CD8-positive, alpha-beta memory T cell (primary cell): Measurements from ENCODE around the gene KRTAP29-1. TPM values are rescaled to one million over a fixed set of nuclear protein-coding genes. Genes with fewer than 3 reads are reported as not detected.

Experiments
- CTCF ChIA-PET: fragments of 350-600 bp; sonication (Branson Sonifier 250); formaldehyde crosslinking; loops from one replicate; lab custom pipeline; 2021; ENCODE audit warnings: antibody characterized with exemption; lab: Charles Lee
- POLR2A ChIA-PET: fragments of 350-600 bp; sonication (Branson Sonifier 250); formaldehyde crosslinking; loops from one replicate; lab custom pipeline; 2021; ENCODE audit warnings: antibody characterized with exemption; lab: Charles Lee
- DNase-seq, 5 donors: peaks; one replicate each; pipeline versions ENCODE4 v3.0.0 to v3.0.0-alpha.2; 2020 to 2022; ENCODE audit warnings: mixed read lengths in 1 of 5
- H3K27ac ChIP-seq: one replicate; pipeline ENCODE4 v1.7.0; 2013; ENCODE audit warnings: low read depth, mild to moderate bottlenecking, low read length, moderate library complexity
- H3K27me3 ChIP-seq: 2 replicates; pipeline ENCODE4 v1.7.0; 2013; ENCODE audit warnings: low read length, mild to moderate bottlenecking; ENCODE audit not compliant: insufficient read depth, poor library complexity, severe bottlenecking
- H3K36me3 ChIP-seq: 2 replicates; pipeline ENCODE4 v1.7.0; 2013; ENCODE audit warnings: mild to moderate bottlenecking, low read length, moderate library complexity; ENCODE audit not compliant: insufficient read depth
- H3K4me1 ChIP-seq: 2 replicates; pipeline ENCODE4 v1.7.0; 2013; ENCODE audit warnings: mild to moderate bottlenecking, low read length, moderate library complexity; ENCODE audit not compliant: insufficient read depth
- H3K4me3 ChIP-seq: 2 replicates; pipeline ENCODE4 v1.7.0; 2013; ENCODE audit warnings: mild to moderate bottlenecking, low read length
- H3K9me3 ChIP-seq: 2 replicates; pipeline ENCODE4 v1.7.0; 2013; ENCODE audit warnings: mild to moderate bottlenecking, low read length
- H3K27ac Mint-ChIP-seq, 8 donors: one replicate each; pipeline ENCODE4 v1.8.0; 2020 to 2021; ENCODE audit warnings: mixed read lengths in 8 of 8, mild to moderate bottlenecking in 6 of 8, inconsistent platforms in 3 of 8, moderate library complexity in 3 of 8
- H3K27me3 Mint-ChIP-seq, 2 donors: one replicate each; pipeline ENCODE4 v1.8.0; 2020 to 2021; ENCODE audit warnings: mixed read lengths in 2 of 2, mild to moderate bottlenecking in 1 of 2, moderate library complexity in 1 of 2
- H3K36me3 Mint-ChIP-seq, 3 donors: one replicate each; pipeline ENCODE4 v1.8.0; 2020 to 2021; ENCODE audit warnings: mixed read lengths in 3 of 3, inconsistent platforms in 1 of 3, mild to moderate bottlenecking in 1 of 3
- H3K4me1 Mint-ChIP-seq, 3 donors: one replicate each; pipeline ENCODE4 v1.8.0; 2020 to 2021; ENCODE audit warnings: mixed read lengths in 3 of 3, inconsistent platforms in 1 of 3, mild to moderate bottlenecking in 1 of 3
- H3K4me3 Mint-ChIP-seq, 7 donors: one replicate each; pipeline ENCODE4 v1.8.0; 2020 to 2021; ENCODE audit warnings: mixed read lengths in 7 of 7, mild to moderate bottlenecking in 6 of 7, moderate library complexity in 4 of 7, inconsistent platforms in 2 of 7
- H3K9me3 Mint-ChIP-seq, 5 donors: one replicate each; pipeline ENCODE4 v1.8.0; 2020 to 2022; ENCODE audit warnings: mixed read lengths in 5 of 5, mild to moderate bottlenecking in 3 of 5, moderate library complexity in 2 of 5, inconsistent platforms in 1 of 5
- polyA plus RNA-seq: library from polyadenylated mRNA; unstranded; fragments of 300-500 nt; fragmentation: Illumina TruSeq; gene quantifications from one replicate; pipeline ENCODE4 v1.2.3, GENCODE V29; 2021
- total RNA-seq, 2 experiments: library from RNA; stranded (reverse); gene quantifications; one replicate each; pipeline ENCODE4 v1.2.3, GENCODE V29; 2021

KRTAP29-1 gene
- total and polyA plus RNA-seq, 3 experiments from 2014 or later: 0.22 TPM; not detected in 2

DNA sequence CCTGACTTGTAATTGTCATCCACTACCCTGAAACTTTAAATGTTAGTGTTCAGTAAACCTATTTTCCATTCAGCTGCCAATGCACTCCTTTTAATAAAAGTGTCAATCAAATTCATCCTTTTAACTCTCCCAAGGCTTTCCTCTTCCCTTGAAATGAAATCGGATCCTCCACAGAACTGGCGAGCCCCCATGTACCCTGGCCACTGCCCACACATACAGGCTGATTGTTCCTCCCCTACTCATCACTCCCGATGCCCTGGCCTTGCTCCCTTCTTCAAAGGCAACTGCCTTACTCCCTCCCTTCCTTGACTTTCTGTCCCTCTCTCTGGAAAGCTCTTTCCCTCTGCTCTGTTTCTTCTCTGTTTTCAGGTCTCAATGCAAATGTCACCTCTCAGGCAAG, 40.4 kb upstream of the KRTAP29-1 start:
- Mint-ChIP-seq H3K36me3 (peaks cover 3 to 24% (median 5%) of the 10 kb centered on the region in 3 donors), H3K27ac (peak overlapping the region; percentile 21 to 98 (median 68)), H3K4me1 (peaks cover 56 to 71% (median 58%) of the 10 kb centered on the region in 3 donors), H3K4me3 (peak overlapping the region in 1 of 7 donors; percentile 34), H3K27me3 (no peaks in the 10 kb centered on the region), H3K9me3 (peaks cover 10 to 24% (median 16%) of the 10 kb centered on the region in 5 donors)
- ChIA-PET CTCF (interaction anchor here (0.7 to 1.8 kb wide), 3 partner anchors 21 to 320 kb away, joined by 3 to 7 read pairs (median 5); no protein-coding TSS in a partner anchor), POLR2A (no interaction called here)
- H3K36me3 ChIP-seq: no peaks in the 10 kb centered on the region
- H3K9me3 ChIP-seq: peaks cover 4% of the 10 kb centered on the region
- H3K27me3 ChIP-seq: no peaks in the 10 kb centered on the region
- H3K4me3 ChIP-seq: no peak overlapping the region
- H3K27ac ChIP-seq: no peak overlapping the region
- H3K4me1 ChIP-seq: peaks cover 47% of the 10 kb centered on the region
- no peak for DNase-seq

DNA sequence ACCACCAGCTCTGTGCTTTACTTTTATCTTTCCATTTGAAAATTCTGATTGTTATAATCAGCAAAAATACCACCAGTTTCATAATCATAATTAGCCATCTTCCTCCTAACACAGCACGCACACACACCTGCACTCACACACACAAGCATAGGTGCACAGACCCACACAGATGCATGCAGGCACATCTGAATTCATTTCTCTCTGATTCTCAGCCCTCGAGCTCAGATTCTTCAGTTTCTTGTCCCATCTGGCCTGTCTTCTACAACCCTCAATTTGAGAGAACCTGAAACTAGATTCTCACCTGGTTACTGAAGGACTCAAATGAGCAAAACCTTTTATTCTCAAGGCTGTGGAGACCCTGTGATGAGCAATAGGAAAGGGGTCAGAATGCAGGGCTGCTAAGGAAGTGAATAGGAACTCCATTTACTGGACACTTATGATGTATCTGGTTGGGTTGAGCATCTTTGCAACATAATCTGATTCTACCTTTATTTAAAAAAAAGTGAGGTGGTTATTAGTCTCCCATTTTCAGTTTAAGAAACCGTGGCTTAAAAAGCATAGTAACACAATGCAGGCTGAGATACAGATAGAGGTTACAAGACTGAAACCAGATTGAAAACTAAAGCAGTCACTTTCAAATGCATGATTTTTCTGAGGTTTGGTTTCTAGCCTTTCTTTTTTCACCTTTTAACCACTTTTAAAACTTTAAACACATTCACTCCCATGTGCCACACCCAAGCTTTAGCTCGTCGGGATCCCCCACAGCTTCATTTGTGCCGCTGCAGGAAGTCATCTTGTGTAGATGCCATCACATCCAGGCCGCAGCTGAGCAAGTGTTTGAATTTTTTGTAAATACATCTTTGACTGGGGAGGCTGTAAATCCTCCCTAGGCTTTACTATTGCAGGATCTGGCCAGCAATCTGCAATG, 38.5 kb upstream of the KRTAP29-1 start:
- Mint-ChIP-seq H3K4me1 (peaks cover 67 to 81% (median 73%) of the 10 kb centered on the region in 3 donors), H3K36me3 (peaks cover 3 to 24% (median 5%) of the 10 kb centered on the region in 3 donors), H3K27me3 (no peaks in the 10 kb centered on the region), H3K4me3 (peak overlapping the region; percentile 37 to 87 (median 75)), H3K27ac (peak overlapping the region; percentile 92 to 99 (median 98)), H3K9me3 (peaks cover 10 to 24% (median 16%) of the 10 kb centered on the region in 5 donors)
- H3K9me3 ChIP-seq: peaks cover 4% of the 10 kb centered on the region
- peak; percentile 37 to 87 (median 80) for DNase-seq
- H3K27ac ChIP-seq: peak overlapping the region; percentile 7
- H3K4me3 ChIP-seq: peak overlapping the region; percentile 25
- no peaks in the 10 kb centered on the region for H3K36me3 ChIP-seq
- no peaks in the 10 kb centered on the region for H3K27me3 ChIP-seq
- ChIA-PET POLR2A (interaction anchor here (1.1 to 1.3 kb wide), 2 partner anchors 33 to 347 kb away, joined by 3 to 11 read pairs; partner anchors contain the start of gene EIF1), CTCF (interaction anchor here (0.9 to 2.5 kb wide), 3 partner anchors 32 to 322 kb away, joined by 3 to 7 read pairs (median 3); partner anchors contain the start of gene KRTAP16-1)
- H3K4me1 ChIP-seq: peaks cover 63% of the 10 kb centered on the region

DNA sequence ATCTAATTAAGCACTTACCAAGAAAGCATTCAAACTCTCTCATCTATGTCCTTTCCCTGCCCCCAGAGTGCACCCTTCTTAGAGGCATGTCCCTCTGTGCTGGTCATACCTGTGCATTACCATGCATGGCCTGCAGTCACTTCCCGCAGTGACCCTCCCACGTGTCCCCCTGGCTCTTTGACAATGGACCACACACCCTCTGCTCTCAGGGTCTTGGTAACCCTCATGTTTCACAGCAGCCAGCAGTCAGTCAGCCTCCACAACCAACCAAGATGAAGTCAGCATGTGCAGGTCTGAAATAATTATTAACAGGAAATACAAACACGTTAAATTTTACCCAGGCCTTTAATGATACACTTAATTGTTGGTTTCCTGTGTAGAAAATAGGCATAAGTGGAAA, 37.8 kb upstream of the KRTAP29-1 start:
- Mint-ChIP-seq H3K4me3 (peak overlapping the region; percentile 2 to 87 (median 75)), H3K9me3 (peaks cover 10 to 24% (median 16%) of the 10 kb centered on the region in 5 donors), H3K27ac (peak overlapping the region; percentile 92 to 99 (median 98)), H3K27me3 (no peaks in the 10 kb centered on the region), H3K4me1 (peaks cover 74 to 84% (median 80%) of the 10 kb centered on the region in 3 donors), H3K36me3 (peaks cover 3 to 24% (median 5%) of the 10 kb centered on the region in 3 donors)
- Histone ChIP-seq H3K36me3 (no peaks in the 10 kb centered on the region), H3K4me3 (no peak overlapping the region), H3K27me3 (no peaks in the 10 kb centered on the region), H3K9me3 (peaks cover 4% of the 10 kb centered on the region), H3K27ac (no peak overlapping the region), H3K4me1 (peaks cover 70% of the 10 kb centered on the region)
- CTCF ChIA-PET: interaction anchor here (1.0 to 2.5 kb wide), 4 partner anchors 8 to 322 kb away, joined by 3 to 7 read pairs (median 4); partner anchors contain the start of genes KRT33A and KRTAP16-1
- POLR2A ChIA-PET: no interaction called here
- DNase-seq: no peak

DNA sequence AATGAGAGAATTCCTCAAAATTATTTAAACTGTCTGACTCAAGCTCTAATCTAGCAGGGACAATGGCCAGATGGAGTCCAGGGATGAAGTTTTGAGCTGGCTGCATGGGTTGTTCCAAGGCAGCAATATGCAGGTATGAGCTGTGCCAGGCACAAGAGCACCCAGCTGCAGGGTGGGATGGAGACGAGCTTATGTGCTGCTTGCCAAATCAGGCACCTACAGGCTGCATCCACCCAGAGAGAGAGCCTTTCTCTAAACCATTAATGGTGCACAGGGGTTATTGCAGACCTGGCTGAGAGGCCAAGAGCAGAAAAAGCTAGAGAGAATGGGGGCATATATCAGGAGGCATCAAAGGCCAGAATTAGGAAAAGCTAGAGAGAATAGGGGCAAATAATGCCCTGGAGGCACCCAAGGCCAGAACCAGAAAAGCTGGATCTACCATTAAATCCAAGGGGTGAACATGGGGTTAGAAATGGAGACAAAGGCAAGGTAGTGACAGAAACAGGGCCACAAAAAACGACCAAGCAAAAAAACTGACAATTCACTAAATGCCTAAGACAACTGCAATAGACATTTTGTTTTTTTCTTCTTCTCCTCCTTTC, 37.0 kb upstream of the KRTAP29-1 start:
- peaks cover 82 to 92% (median 88%) of the 10 kb centered on the region in 3 donors for H3K4me1 Mint-ChIP-seq
- Histone ChIP-seq H3K4me3 (peak overlapping the region; percentile 21), H3K9me3 (peaks cover 4% of the 10 kb centered on the region), H3K36me3 (no peaks in the 10 kb centered on the region), H3K27me3 (no peaks in the 10 kb centered on the region), H3K4me1 (peaks cover 78% of the 10 kb centered on the region), H3K27ac (peak overlapping the region; percentile 54)
- H3K36me3 Mint-ChIP-seq: peaks cover 3 to 24% (median 5%) of the 10 kb centered on the region in 3 donors
- CTCF ChIA-PET: interaction anchor here (1.0 to 2.5 kb wide), 6 partner anchors 9 to 323 kb away, joined by 3 to 7 read pairs (median 4); partner anchors contain the start of genes KRT33A and KRTAP16-1
- peak overlapping the region; percentile 92 to 99 (median 98) for H3K27ac Mint-ChIP-seq
- H3K9me3 Mint-ChIP-seq: peaks cover 10 to 24% (median 16%) of the 10 kb centered on the region in 5 donors
- H3K4me3 Mint-ChIP-seq: peak overlapping the region; percentile 40 to 87 (median 75)
- no peak for DNase-seq
- no peaks in the 10 kb centered on the region for H3K27me3 Mint-ChIP-seq
- POLR2A ChIA-PET: no interaction called here

DNA sequence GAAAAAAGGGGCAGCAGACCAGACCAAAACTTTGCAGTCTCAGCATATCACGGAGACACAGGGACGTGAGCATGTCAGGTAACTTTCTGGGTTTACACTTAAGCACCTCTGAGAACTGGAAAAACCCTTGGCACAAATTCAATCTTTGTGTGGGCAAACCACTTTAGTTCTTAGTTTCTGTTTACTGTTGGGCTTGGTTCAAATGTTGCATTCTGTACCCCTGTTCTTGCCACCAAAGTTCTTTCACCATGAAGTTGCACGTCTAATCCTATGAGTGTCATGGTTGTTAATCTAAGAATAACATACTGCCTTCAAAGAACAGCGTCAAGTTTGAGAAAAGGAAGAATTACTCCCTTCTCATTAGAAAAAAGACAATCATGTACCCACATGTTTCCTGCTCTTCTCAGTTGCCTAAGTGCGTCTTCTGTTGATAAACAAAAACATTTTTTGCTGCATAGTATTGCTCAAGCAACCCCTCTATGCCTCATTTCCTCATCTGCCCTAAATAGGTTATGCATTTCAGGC, 36.4 kb upstream of the KRTAP29-1 start:
- Histone ChIP-seq H3K27me3 (no peaks in the 10 kb centered on the region), H3K9me3 (peaks cover 4% of the 10 kb centered on the region), H3K4me3 (peak overlapping the region; percentile 21), H3K36me3 (no peaks in the 10 kb centered on the region), H3K4me1 (peaks cover 85% of the 10 kb centered on the region), H3K27ac (peak overlapping the region; percentile 54)
- H3K27me3 Mint-ChIP-seq: no peaks in the 10 kb centered on the region
- peak overlapping the region; percentile 40 to 87 (median 75) for H3K4me3 Mint-ChIP-seq
- H3K27ac Mint-ChIP-seq: peak overlapping the region; percentile 92 to 99 (median 98)
- ChIA-PET CTCF (interaction anchor here (1.1 to 2.5 kb wide), 3 partner anchors 9 to 31 kb away, joined by 4 to 7 read pairs (median 5); partner anchors contain the start of gene KRTAP16-1), POLR2A (no interaction called here)
- peaks cover 3 to 21% (median 5%) of the 10 kb centered on the region in 3 donors for H3K36me3 Mint-ChIP-seq
- H3K9me3 Mint-ChIP-seq: peaks cover 10 to 23% (median 16%) of the 10 kb centered on the region in 5 donors
- DNase-seq: peak in 4 of 5 donors; percentile 43 to 90 (median 80)
- H3K4me1 Mint-ChIP-seq: peaks cover 86 to 95% (median 95%) of the 10 kb centered on the region in 3 donors

DNA sequence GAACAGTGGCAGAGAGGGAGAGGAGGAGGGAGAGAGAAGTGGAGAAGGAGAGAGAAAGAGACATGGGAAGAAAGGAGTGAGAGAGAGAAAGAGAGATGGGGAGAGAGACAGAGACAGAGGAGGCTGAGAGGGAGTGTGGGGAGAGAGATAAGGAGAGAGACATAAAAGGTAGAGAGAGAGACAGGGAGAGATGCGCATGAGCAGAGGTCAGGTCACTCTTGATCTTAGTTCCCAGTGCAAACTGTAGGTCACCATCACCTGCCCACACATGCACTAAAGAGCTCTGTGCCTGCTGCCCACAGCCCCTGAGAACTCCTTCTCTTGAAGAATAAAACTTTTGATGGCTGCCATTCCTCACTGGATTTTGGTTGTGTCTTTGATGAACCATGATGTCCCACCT, 33.1 kb upstream of the KRTAP29-1 start:
- Histone ChIP-seq H3K27ac (no peak overlapping the region), H3K36me3 (no peaks in the 10 kb centered on the region), H3K4me1 (peaks cover 73% of the 10 kb centered on the region), H3K4me3 (no peak overlapping the region), H3K27me3 (no peaks in the 10 kb centered on the region), H3K9me3 (no peaks in the 10 kb centered on the region)
- ChIA-PET CTCF (interaction anchor here (1.0 kb wide), 1 partner anchor 13 kb away, joined by 3 read pairs; no protein-coding TSS in a partner anchor), POLR2A (no interaction called here)
- Mint-ChIP-seq H3K9me3 (no peaks in the 10 kb centered on the region), H3K4me1 (peaks cover 70 to 78% (median 74%) of the 10 kb centered on the region in 3 donors), H3K4me3 (peak overlapping the region in 6 of 7 donors; percentile 4 to 85 (median 30)), H3K27ac (peak overlapping the region in 6 of 8 donors; percentile 70 to 90 (median 87)), H3K36me3 (peaks cover 0 to 4% (median 0%) of the 10 kb centered on the region in 3 donors), H3K27me3 (no peaks in the 10 kb centered on the region)
- no peak for DNase-seq
